Measurements from ENCODE around the gene NEK4. TPM values are rescaled to one million over a fixed set of nuclear protein-coding genes. Genes with fewer than 3 reads are reported as not detected.

NEK4 gene
- total and polyA plus RNA-seq, 2 of the 13 experiments (the other 11 are each of a cell fraction or from before 2014, with no cell fraction given): 16.5 to 38.0 TPM

DNA sequence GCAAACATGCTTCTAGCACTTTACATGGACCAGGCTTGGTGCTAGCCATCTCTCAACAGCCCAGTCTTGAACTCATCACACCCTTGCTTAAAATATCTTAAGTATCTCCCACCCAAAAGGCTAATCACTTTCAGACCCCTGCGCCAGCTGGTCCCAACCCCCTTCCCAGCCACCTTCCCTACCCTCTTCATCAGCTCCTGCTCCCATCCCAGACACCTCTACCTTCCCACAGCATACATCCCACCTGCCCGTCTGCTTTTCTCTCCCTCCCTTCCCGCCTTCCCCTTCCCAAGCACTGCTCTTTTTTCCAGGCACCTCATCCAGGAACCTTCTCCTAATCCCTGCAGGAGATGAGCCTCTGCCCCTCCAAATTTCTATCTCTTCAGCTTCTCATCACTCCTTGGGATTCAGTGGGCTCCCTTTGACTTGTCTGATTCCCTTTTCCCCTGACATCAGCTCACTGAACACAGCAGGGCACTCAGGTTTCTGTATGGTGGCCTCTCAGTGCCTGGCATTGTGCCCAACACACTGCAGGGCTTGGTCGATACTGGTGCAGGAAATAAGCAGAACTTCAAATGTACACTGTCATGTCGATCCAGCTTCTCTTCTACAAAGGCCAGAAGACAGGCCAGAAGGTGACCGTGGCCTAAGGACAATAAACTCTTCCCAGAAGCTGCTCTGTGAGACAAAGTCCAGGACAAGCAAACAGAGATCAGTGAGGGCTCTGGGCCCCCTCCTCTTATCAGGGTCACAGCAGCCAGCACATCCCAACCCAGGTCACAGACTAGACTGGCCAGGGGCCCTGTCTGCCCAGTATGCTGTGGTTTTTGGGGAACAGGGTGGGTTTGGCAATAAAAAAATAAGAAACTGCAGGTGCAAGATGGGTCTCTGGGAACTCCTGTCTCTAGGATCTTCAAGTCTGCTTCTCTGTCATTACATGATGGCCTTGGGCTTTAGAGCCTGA, 4.4 kb upstream of the NEK4 start (continued):
- TF ChIP-seq, protein P1, sequence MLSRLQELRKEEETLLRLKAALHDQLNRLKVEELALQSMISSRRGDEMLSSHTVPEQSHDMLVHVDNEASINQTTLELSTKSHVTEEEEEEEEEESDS (CRISPR knock-in tag; IDR thresholded peaks at IDR 0.05; ENCODE audit: borderline replicate concordance): no peak
- TF ChIP-seq, protein P2, sequence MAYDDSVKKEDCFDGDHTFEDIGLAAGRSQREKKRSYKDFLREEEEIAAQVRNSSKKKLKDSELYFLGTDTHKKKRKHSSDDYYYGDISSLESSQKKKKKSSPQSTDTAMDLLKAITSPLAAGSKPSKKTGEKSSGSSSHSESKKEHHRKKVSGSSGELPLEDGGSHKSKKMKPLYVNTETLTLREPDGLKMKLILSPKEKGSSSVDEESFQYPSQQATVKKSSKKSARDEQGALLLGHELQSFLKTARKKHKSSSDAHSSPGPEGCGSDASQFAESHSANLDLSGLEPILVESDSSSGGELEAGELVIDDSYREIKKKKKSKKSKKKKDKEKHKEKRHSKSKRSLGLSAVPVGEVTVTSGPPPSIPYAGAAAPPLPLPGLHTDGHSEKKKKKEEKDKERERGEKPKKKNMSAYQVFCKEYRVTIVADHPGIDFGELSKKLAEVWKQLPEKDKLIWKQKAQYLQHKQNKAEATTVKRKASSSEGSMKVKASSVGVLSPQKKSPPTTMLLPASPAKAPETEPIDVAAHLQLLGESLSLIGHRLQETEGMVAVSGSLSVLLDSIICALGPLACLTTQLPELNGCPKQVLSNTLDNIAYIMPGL (CRISPR knock-in tag; IDR thresholded peaks at IDR 0.05; ENCODE audit: borderline replicate concordance in 1 of 2, low read depth in 1 of 2): no peak; a peak in 2 of 4 replicates
- TF ChIP-seq HNRNPH1 (optimal IDR thresholded peaks at IDR 0.05; ENCODE audit: low read depth, low read length) (no peak), JDP2 (CRISPR knock-in tag; IDR thresholded peaks at IDR 0.05; ENCODE audit: borderline replicate concordance) (no peak; the same call in 1 of the 2 replicates), ZNF232 (CRISPR knock-in tag; IDR thresholded peaks at IDR 0.05; ENCODE audit: borderline replicate concordance) (peak; percentile 53; the same call in 1 of the 2 replicates), ZNF660 (CRISPR knock-in tag; IDR thresholded peaks at IDR 0.05; ENCODE audit: borderline replicate concordance, low read depth) (no peak), RXRB (CRISPR knock-in tag; IDR thresholded peaks at IDR 0.05; ENCODE audit: borderline replicate concordance) (peak; percentile 99), ZKSCAN5 (CRISPR knock-in tag; IDR thresholded peaks at IDR 0.05) (no peak), SAFB2 (CRISPR knock-in tag; IDR thresholded peaks at IDR 0.05; ENCODE audit: borderline replicate concordance, low read depth) (peak; percentile 25), MBD4 (IDR thresholded peaks at IDR 0.05; ENCODE audit: borderline replicate concordance, low read length) (no peak), ONECUT2 (CRISPR knock-in tag; IDR thresholded peaks at IDR 0.05) (peak; percentile 86), FIP1L1 (IDR thresholded peaks at IDR 0.05; ENCODE audit: borderline replicate concordance, insufficient read depth, low read depth, low read length) (no peak), XBP1 (CRISPR knock-in tag; IDR thresholded peaks at IDR 0.05) (no peak), TBP (CRISPR knock-in tag; IDR thresholded peaks at IDR 0.05) (no peak), TBX2 (CRISPR knock-in tag; IDR thresholded peaks at IDR 0.05; ENCODE audit: borderline replicate concordance) (peak; percentile 83), NCOR1 (IDR thresholded peaks at IDR 0.05; ENCODE audit: borderline replicate concordance, low read length) (peak; percentile 91), CC2D1A (CRISPR knock-in tag; IDR thresholded peaks at IDR 0.05) (no peak)
- TF ChIP-seq, protein P3, sequence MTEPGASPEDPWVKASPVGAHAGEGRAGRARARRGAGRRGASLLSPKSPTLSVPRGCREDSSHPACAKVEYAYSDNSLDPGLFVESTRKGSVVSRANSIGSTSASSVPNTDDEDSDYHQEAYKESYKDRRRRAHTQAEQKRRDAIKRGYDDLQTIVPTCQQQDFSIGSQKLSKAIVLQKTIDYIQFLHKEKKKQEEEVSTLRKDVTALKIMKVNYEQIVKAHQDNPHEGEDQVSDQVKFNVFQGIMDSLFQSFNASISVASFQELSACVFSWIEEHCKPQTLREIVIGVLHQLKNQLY (CRISPR knock-in tag; IDR thresholded peaks at IDR 0.05): peak; percentile 85; the same call in 1 of the 2 replicates
- TF ChIP-seq, protein P4, sequence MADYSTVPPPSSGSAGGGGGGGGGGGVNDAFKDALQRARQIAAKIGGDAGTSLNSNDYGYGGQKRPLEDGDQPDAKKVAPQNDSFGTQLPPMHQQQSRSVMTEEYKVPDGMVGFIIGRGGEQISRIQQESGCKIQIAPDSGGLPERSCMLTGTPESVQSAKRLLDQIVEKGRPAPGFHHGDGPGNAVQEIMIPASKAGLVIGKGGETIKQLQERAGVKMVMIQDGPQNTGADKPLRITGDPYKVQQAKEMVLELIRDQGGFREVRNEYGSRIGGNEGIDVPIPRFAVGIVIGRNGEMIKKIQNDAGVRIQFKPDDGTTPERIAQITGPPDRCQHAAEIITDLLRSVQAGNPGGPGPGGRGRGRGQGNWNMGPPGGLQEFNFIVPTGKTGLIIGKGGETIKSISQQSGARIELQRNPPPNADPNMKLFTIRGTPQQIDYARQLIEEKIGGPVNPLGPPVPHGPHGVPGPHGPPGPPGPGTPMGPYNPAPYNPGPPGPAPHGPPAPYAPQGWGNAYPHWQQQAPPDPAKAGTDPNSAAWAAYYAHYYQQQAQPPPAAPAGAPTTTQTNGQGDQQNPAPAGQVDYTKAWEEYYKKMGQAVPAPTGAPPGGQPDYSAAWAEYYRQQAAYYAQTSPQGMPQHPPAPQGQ (CRISPR knock-in tag; IDR thresholded peaks at IDR 0.05; ENCODE audit: borderline replicate concordance): no peak
- TF ChIP-seq, protein P5, sequence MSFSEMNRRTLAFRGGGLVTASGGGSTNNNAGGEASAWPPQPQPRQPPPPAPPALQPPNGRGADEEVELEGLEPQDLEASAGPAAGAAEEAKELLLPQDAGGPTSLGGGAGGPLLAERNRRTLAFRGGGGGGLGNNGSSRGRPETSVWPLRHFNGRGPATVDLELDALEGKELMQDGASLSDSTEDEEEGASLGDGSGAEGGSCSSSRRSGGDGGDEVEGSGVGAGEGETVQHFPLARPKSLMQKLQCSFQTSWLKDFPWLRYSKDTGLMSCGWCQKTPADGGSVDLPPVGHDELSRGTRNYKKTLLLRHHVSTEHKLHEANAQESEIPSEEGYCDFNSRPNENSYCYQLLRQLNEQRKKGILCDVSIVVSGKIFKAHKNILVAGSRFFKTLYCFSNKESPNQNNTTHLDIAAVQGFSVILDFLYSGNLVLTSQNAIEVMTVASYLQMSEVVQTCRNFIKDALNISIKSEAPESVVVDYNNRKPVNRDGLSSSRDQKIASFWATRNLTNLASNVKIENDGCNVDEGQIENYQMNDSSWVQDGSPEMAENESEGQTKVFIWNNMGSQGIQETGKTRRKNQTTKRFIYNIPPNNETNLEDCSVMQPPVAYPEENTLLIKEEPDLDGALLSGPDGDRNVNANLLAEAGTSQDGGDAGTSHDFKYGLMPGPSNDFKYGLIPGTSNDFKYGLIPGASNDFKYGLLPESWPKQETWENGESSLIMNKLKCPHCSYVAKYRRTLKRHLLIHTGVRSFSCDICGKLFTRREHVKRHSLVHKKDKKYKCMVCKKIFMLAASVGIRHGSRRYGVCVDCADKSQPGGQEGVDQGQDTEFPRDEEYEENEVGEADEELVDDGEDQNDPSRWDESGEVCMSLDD (CRISPR knock-in tag; IDR thresholded peaks at IDR 0.05; ENCODE audit: borderline replicate concordance): peak; percentile 92

Measured in HepG2 (cell line).